Measurements from ENCODE around the gene TUB. TPM values are rescaled to one million over a fixed set of nuclear protein-coding genes. Genes with fewer than 3 reads are reported as not detected.

Gene TUB
- total and polyA plus RNA-seq, 11 donors: 4.7 to 38.8 (median 18.4) TPM

DNA sequence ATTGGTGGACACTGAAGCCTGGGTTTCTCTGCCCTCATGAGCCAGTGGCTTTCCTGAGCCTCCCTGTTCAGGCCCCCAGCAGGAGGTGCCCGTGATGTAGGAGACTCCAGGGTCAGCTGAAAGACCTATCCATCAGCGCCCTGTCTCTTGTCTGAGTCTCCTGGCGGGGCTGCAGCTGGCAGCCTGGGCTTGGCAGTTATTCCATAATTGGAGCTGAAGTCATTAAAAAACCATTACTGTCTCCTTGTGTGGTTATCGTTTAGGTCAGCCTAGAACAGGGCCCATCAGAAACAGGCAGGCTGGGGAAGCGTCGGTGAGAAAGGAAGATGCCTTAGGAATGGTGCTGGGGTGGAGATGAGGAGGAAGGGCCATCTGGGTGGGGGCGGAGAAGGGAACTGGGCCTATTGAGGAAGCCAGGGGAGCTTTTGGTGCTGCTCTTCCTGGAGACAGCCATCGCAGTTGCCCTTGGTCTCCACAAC, 5.0 kb downstream of the TUB start:
- intact Hi-C loops (cut with DNase I): loop anchor here in 1 of 10 donors (5.0 kb wide), 2 partner anchors 54 to 74 kb away; no protein-coding TSS in a partner anchor
- peak in 3 of 4 donors; percentile 7 to 52 (median 39) for ATAC-seq
- H3K36me3 ChIP-seq: no peaks in the 10 kb centered on the region
- TF ChIP-seq, protein P1, sequence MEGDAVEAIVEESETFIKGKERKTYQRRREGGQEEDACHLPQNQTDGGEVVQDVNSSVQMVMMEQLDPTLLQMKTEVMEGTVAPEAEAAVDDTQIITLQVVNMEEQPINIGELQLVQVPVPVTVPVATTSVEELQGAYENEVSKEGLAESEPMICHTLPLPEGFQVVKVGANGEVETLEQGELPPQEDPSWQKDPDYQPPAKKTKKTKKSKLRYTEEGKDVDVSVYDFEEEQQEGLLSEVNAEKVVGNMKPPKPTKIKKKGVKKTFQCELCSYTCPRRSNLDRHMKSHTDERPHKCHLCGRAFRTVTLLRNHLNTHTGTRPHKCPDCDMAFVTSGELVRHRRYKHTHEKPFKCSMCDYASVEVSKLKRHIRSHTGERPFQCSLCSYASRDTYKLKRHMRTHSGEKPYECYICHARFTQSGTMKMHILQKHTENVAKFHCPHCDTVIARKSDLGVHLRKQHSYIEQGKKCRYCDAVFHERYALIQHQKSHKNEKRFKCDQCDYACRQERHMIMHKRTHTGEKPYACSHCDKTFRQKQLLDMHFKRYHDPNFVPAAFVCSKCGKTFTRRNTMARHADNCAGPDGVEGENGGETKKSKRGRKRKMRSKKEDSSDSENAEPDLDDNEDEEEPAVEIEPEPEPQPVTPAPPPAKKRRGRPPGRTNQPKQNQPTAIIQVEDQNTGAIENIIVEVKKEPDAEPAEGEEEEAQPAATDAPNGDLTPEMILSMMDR (IDR thresholded peaks at IDR 0.05): no peak
- no peak for TF ChIP-seq POLR2A (IDR thresholded peaks at IDR 0.05)
- H3K9me3 ChIP-seq: no peaks in the 10 kb centered on the region
- WGBS, 4 donors: 31 to 36% (median 33%) methylated on average over 8 of the region's 8 CpGs
- peak in 2 of 5 donors; percentile 50 to 60 for DNase-seq
- H3K27ac ChIP-seq: peak overlapping the region in 4 of 12 donors; percentile 9 to 25 (median 22)
- H3K4me1 ChIP-seq: peaks cover 6 to 62% (median 41%) of the 10 kb centered on the region in 12 donors
- H3K27me3 ChIP-seq: peaks cover 0 to 6% (median 0%) of the 10 kb centered on the region in 9 donors
- no peak overlapping the region for H3K4me3 ChIP-seq

DNA sequence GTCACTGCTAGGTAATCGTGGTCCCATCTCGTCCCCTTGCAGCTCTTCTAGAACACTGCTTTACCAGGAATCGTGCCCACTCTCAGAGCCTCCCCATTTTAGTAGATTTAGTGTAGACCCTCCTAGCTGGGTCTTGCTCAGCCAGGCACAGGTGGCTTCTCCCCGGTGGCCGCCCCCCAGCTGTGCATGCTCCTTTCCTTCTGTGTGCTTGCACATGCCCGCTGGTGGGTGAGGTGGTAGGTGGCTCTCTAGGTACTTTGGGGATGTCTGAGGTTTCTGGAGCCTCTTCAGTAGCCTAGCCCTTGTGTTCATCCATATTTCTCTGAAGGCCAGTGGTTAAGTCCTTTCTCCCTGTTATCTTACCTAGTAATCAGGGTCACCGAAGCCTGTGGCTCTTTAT, 5.6 kb downstream of the TUB start:
- no peaks in the 10 kb centered on the region for H3K36me3 ChIP-seq
- H3K9me3 ChIP-seq: no peaks in the 10 kb centered on the region
- intact Hi-C loops (cut with DNase I): loop anchor here in 1 of 10 donors (5.0 kb wide), 2 partner anchors 54 to 74 kb away; no protein-coding TSS in a partner anchor
- H3K4me3 ChIP-seq: no peak overlapping the region
- H3K27ac ChIP-seq: peak overlapping the region in 3 of 12 donors; percentile 9 to 23 (median 22)
- TF ChIP-seq, protein P1 (IDR thresholded peaks at IDR 0.05): no peak
- no peak for TF ChIP-seq POLR2A (IDR thresholded peaks at IDR 0.05)
- peaks cover 0 to 4% (median 0%) of the 10 kb centered on the region in 9 donors for H3K27me3 ChIP-seq
- ATAC-seq: no peak
- DNase-seq: no peak
- WGBS, 4 donors: 73 to 85% (median 80%) methylated on average over 7 of the region's 7 CpGs
- H3K4me1 ChIP-seq: peaks cover 4 to 59% (median 40%) of the 10 kb centered on the region in 12 donors

DNA sequence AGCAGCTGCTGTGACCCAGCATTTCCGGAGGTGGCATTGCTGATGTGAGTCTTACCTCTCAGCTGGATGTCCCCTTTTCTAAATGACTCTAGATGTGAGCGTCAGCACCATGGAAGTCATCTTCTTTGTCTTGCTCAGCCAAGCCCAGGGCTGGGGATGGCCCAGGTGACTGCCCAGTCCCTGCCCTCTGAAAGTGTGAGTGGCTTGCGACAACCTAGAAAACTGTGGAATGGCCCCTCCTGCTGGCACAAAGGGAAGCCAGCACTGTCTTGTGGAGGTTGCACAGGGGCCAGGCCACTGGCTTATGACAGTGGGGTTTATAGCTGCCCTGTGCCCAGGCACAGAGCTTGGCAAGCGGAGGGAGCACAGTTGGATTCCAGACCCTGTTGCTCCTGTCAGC, 6.2 kb downstream of the TUB start:
- TF ChIP-seq, protein P1 (IDR thresholded peaks at IDR 0.05): peak in 4 of 12 donors; percentile 14 to 32 (median 24)
- TF ChIP-seq POLR2A (IDR thresholded peaks at IDR 0.05): no peak
- intact Hi-C loops (cut with DNase I): loop anchor here in 1 of 10 donors (5.0 kb wide), 2 partner anchors 55 to 75 kb away; no protein-coding TSS in a partner anchor
- Histone ChIP-seq H3K9me3 (no peaks in the 10 kb centered on the region), H3K27ac (no peak overlapping the region), H3K27me3 (no peaks in the 10 kb centered on the region), H3K4me3 (no peak overlapping the region), H3K36me3 (no peaks in the 10 kb centered on the region), H3K4me1 (peaks cover 0 to 57% (median 34%) of the 10 kb centered on the region in 12 donors)
- WGBS, 4 donors: 89 to 95% (median 94%) methylated on average over 3 to 4 of the region's 4 CpGs
- ATAC-seq (no peak), DNase-seq (peak in 1 of 5 donors; percentile 22)

DNA sequence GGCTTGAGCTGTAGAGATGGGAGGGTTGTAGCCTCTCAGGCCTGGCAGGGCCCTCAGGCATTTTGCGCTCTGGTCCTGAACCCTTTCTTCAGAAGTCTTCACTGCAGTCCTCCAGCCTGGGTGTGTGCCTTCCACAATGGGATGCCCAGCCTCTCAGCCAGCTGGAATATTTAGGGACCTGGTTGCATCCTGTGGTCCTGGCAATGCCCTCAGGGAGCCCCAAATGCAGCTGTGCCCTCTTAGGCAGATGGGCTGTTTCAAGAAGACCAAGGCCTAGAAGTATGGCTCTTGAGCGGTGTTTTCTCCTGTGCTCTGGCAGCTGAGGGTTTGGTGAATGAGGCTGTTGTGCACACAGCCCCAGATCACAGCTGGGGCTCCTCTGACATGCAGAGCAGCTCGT, 6.7 kb downstream of the TUB start:
- Histone ChIP-seq H3K27ac (no peak overlapping the region), H3K27me3 (no peaks in the 10 kb centered on the region), H3K36me3 (no peaks in the 10 kb centered on the region), H3K9me3 (no peaks in the 10 kb centered on the region), H3K4me1 (peaks cover 4 to 57% (median 32%) of the 10 kb centered on the region in 12 donors), H3K4me3 (no peak overlapping the region)
- WGBS, 4 donors: 81 to 91% (median 88%) methylated on average over 3 of the region's 3 CpGs
- TF ChIP-seq, protein P1 (IDR thresholded peaks at IDR 0.05): no peak
- no peak for TF ChIP-seq POLR2A (IDR thresholded peaks at IDR 0.05)
- DNase-seq: peak in 1 of 5 donors; percentile 23
- no peak for ATAC-seq
- intact Hi-C loops (cut with DNase I): loop anchor here in 1 of 10 donors (5.0 kb wide), 2 partner anchors 55 to 75 kb away; no protein-coding TSS in a partner anchor
